Measurements from ENCODE around the gene CADM4. TPM values are rescaled to one million over a fixed set of nuclear protein-coding genes. Genes with fewer than 3 reads are reported as not detected.
"Not testable (repeated sequence)": the region's sequence is repeated elsewhere in the genome, so short reads cannot be mapped to it uniquely, and the experiment has no call there.

The CADM4 gene
- total RNA-seq, 1 donor from 2014 or later, result 7.7 TPM

DNA sequence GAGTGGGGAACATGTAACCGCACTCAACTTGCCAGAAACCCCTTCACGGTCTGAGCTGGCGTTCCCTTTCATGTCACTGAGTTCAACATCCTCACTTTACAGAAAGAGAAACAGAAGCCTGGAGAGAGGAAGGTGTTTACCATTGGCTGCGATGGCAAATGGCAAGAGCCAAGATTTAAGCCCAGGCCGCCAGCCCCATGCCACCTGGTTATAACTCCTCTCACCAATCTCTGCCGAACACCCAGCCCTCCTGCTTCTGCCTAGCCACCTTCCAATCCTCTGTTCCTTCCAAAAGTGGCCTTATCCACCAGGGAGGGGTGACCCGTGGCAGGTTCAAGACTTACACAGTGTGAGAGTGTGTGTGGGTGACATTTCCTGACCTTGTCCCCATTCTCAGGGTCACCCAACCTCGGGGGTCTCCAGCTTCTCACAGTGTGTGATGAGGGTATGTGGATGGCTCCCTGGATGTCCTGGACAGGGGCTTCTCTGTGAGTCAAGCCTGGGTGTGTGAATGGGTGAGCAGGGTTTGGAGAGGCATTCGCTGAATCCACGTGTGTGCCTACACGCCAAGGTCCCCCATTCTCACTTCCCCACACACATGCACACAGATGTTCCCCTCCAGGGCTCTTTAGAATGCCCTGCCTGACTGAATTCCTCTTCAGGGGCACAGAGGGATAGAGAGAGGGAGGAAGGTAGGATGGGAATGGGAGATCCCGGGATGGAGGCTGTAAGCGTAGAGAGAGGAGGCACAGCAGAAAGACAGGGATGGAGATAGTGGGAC, 1.2 kb downstream of the CADM4 start:
- Mint-ChIP-seq H3K4me1 (peaks cover 53% of the 10 kb centered on the region), H3K36me3 (peaks cover 4% of the 10 kb centered on the region), H3K9me3 (no peaks in the 10 kb centered on the region), H3K27ac (peak overlapping the region; percentile 51), H3K27me3 (ENCODE audit: insufficient read depth, low read depth) (peaks cover 13% of the 10 kb centered on the region), H3K4me3 (peak overlapping the region; percentile 94)
- H3K9ac ChIP-seq, result peak overlapping the region; percentile 58
- H3K27me3 ChIP-seq, result peaks cover 45% of the 10 kb centered on the region
- peaks cover 44% of the 10 kb centered on the region for H4K20me1 ChIP-seq (ENCODE audit: low read depth)
- H2AFZ ChIP-seq (replicated peaks), result no peak overlapping the region
- no peaks in the 10 kb centered on the region for H3K36me3 ChIP-seq
- H3K4me1 ChIP-seq, result peaks cover 24% of the 10 kb centered on the region
- no peak for TF ChIP-seq EZH2 (IDR thresholded peaks at IDR 0.05)
- TF ChIP-seq EZH2phosphoT487 (IDR thresholded peaks at IDR 0.05), result no peak
- TF ChIP-seq, protein P1, sequence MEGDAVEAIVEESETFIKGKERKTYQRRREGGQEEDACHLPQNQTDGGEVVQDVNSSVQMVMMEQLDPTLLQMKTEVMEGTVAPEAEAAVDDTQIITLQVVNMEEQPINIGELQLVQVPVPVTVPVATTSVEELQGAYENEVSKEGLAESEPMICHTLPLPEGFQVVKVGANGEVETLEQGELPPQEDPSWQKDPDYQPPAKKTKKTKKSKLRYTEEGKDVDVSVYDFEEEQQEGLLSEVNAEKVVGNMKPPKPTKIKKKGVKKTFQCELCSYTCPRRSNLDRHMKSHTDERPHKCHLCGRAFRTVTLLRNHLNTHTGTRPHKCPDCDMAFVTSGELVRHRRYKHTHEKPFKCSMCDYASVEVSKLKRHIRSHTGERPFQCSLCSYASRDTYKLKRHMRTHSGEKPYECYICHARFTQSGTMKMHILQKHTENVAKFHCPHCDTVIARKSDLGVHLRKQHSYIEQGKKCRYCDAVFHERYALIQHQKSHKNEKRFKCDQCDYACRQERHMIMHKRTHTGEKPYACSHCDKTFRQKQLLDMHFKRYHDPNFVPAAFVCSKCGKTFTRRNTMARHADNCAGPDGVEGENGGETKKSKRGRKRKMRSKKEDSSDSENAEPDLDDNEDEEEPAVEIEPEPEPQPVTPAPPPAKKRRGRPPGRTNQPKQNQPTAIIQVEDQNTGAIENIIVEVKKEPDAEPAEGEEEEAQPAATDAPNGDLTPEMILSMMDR (IDR thresholded peaks at IDR 0.05), result no peak
- H3K9me3 ChIP-seq (ENCODE audit: low read depth), result no peaks in the 10 kb centered on the region
- no peak overlapping the region for H3K27ac ChIP-seq
- H3K79me2 ChIP-seq (ENCODE audit: low read depth), result peaks cover 20% of the 10 kb centered on the region
- H3K4me3 ChIP-seq, result peak overlapping the region; percentile 92
- DNase-seq (ENCODE audit: low spot score), result no peak
- peak overlapping the region; percentile 99 for H3K4me2 ChIP-seq
- H3F3A ChIP-seq (ENCODE audit: low read depth), result peaks cover 21% of the 10 kb centered on the region

GRCh38 chr19:43636121-43636683, 3.4 kb downstream of the CADM4 start:
- Histone ChIP-seq H3K9ac (no peak overlapping the region), H3K79me2 (ENCODE audit: low read depth) (peaks cover 20% of the 10 kb centered on the region), H3K4me3 (peak overlapping the region; percentile 46), H3F3A (ENCODE audit: low read depth) (peaks cover 21% of the 10 kb centered on the region), H3K9me3 (ENCODE audit: low read depth) (no peaks in the 10 kb centered on the region), H3K27ac (no peak overlapping the region), H3K4me1 (peaks cover 24% of the 10 kb centered on the region), H4K20me1 (ENCODE audit: low read depth) (peaks cover 57% of the 10 kb centered on the region), H3K36me3 (no peaks in the 10 kb centered on the region), H2AFZ (replicated peaks) (no peak overlapping the region), H3K4me2 (peak overlapping the region; percentile 82), H3K27me3 (peaks cover 33% of the 10 kb centered on the region)
- Mint-ChIP-seq H3K27me3 (ENCODE audit: insufficient read depth, low read depth) (peaks cover 8% of the 10 kb centered on the region), H3K36me3 (peaks cover 9% of the 10 kb centered on the region), H3K27ac (no peak overlapping the region), H3K4me1 (peaks cover 52% of the 10 kb centered on the region), H3K9me3 (no peaks in the 10 kb centered on the region), H3K4me3 (peak overlapping the region; percentile 85)
- DNase-seq (ENCODE audit: low spot score), result peak; percentile 62
- TF ChIP-seq EZH2phosphoT487 (IDR thresholded peaks at IDR 0.05) (no peak), EZH2 (IDR thresholded peaks at IDR 0.05) (no peak)
- TF ChIP-seq, protein P1 (IDR thresholded peaks at IDR 0.05), result no peak

GRCh38 chr19:43635561-43635940, 4.1 kb downstream of the CADM4 start:
- Mint-ChIP-seq H3K36me3 (peaks cover 12% of the 10 kb centered on the region), H3K4me3 (peak overlapping the region; percentile 85), H3K27ac (peak overlapping the region; percentile 98), H3K4me1 (peaks cover 49% of the 10 kb centered on the region)
- Histone ChIP-seq H3K27me3 (peaks cover 26% of the 10 kb centered on the region), H3K4me2 (peak overlapping the region; percentile 82), H3K4me1 (peaks cover 24% of the 10 kb centered on the region), H3F3A (ENCODE audit: low read depth) (peaks cover 21% of the 10 kb centered on the region), H4K20me1 (ENCODE audit: low read depth) (peaks cover 57% of the 10 kb centered on the region), H3K27ac (peak overlapping the region; percentile 78), H3K4me3 (peak overlapping the region; percentile 46), H3K79me2 (ENCODE audit: low read depth) (peaks cover 20% of the 10 kb centered on the region)
- H2AFZ ChIP-seq (replicated peaks); H3K9me3 Mint-ChIP-seq; H3K27me3 Mint-ChIP-seq (ENCODE audit: insufficient read depth, low read depth); H3K9me3 ChIP-seq (ENCODE audit: low read depth); H3K36me3 ChIP-seq; H3K9ac ChIP-seq: not testable (repeated sequence)
- peak; percentile 88 for DNase-seq (ENCODE audit: low spot score)

Data from neural progenitor cell (in vitro differentiated cells).